Measurements from ENCODE around the gene ZMAT3.

The ZMAT3 gene

GRCh38 chr3:179091113-179091512 lies 19.5 kb upstream of the ZMAT3 start:
- Histone ChIP-seq H3K36me3 (ENCODE audit: insufficient read depth, low read length) (no peaks in the 10 kb centered on the region), H3K9me3 (ENCODE audit: insufficient read depth, low read depth, low read length) (no peaks in the 10 kb centered on the region), H3K27me3 (ENCODE audit: insufficient read depth, low read length, poor library complexity, severe bottlenecking) (no peaks in the 10 kb centered on the region), H3K9ac (ENCODE audit: low read depth, low read length, poor library complexity, severe bottlenecking) (no peak overlapping the region), H2AFZ (ENCODE audit: low read length) (peak overlapping the region; percentile 19; the same call in 1 of the 2 replicates), H3K4me3 (ENCODE audit: low read length, poor library complexity, severe bottlenecking) (no peak overlapping the region), H3K9me2 (replicated peaks; ENCODE audit: low read depth, low read length) (no peaks in the 10 kb centered on the region), H3K4me2 (ENCODE audit: low read depth, low read length, poor library complexity, severe bottlenecking) (peak overlapping the region; percentile 17), H4K20me1 (ENCODE audit: insufficient read depth, low read length, poor library complexity, severe bottlenecking) (no peaks in the 10 kb centered on the region), H3K79me2 (ENCODE audit: insufficient read depth, low read length) (no peaks in the 10 kb centered on the region), H3F3A (ENCODE audit: low read depth) (no peaks in the 10 kb centered on the region), H3K4me1 (ENCODE audit: insufficient read depth, low read length, poor library complexity, severe bottlenecking) (peaks cover 10% of the 10 kb centered on the region)
- TF ChIP-seq EZH2phosphoT487 (IDR thresholded peaks at IDR 0.05; ENCODE audit: borderline replicate concordance), result no peak
- no peak for TF ChIP-seq CTCF (conservative IDR thresholded peaks at IDR 0.05; ENCODE audit: low read length)

- H3K4me2 ChIP-seq (ENCODE audit: low read depth, low read length, poor library complexity, severe bottlenecking), result no peak overlapping the region
- H3K4me1 ChIP-seq (ENCODE audit: insufficient read depth, low read length, poor library complexity, severe bottlenecking), result peaks cover 10% of the 10 kb centered on the region
- H4K20me1 ChIP-seq (ENCODE audit: insufficient read depth, low read length, poor library complexity, severe bottlenecking), result no peaks in the 10 kb centered on the region
- H3F3A ChIP-seq (ENCODE audit: low read depth), result no peaks in the 10 kb centered on the region
- no peaks in the 10 kb centered on the region for H3K79me2 ChIP-seq (ENCODE audit: insufficient read depth, low read length)
- H3K9me3 ChIP-seq (ENCODE audit: insufficient read depth, low read depth, low read length), result no peaks in the 10 kb centered on the region
- no peaks in the 10 kb centered on the region for H3K9me2 ChIP-seq (replicated peaks; ENCODE audit: low read depth, low read length)
- H3K9ac ChIP-seq (ENCODE audit: low read depth, low read length, poor library complexity, severe bottlenecking), result no peak overlapping the region
- H3K27me3 ChIP-seq (ENCODE audit: insufficient read depth, low read length, poor library complexity, severe bottlenecking), result no peaks in the 10 kb centered on the region
- TF ChIP-seq CTCF (conservative IDR thresholded peaks at IDR 0.05; ENCODE audit: low read length) (no peak), EZH2phosphoT487 (IDR thresholded peaks at IDR 0.05; ENCODE audit: borderline replicate concordance) (no peak)
- H2AFZ ChIP-seq (ENCODE audit: low read length), result peak overlapping the region; percentile 80
- no peak overlapping the region for H3K4me3 ChIP-seq (ENCODE audit: low read length, poor library complexity, severe bottlenecking)
- H3K36me3 ChIP-seq (ENCODE audit: insufficient read depth, low read length), result no peaks in the 10 kb centered on the region
Observed at GRCh38 chr3:179088306-179088705, 16.7 kb upstream of the ZMAT3 start.

GRCh38 chr3:179083977-179084376 lies 12.4 kb upstream of the ZMAT3 start:
- H3K36me3 ChIP-seq (ENCODE audit: insufficient read depth, low read length), result no peaks in the 10 kb centered on the region
- H3K4me1 ChIP-seq (ENCODE audit: insufficient read depth, low read length, poor library complexity, severe bottlenecking), result no peaks in the 10 kb centered on the region
- no peak overlapping the region for H3K4me3 ChIP-seq (ENCODE audit: low read length, poor library complexity, severe bottlenecking)
- H2AFZ ChIP-seq (ENCODE audit: low read length), result peak overlapping the region; percentile 53
- H3K79me2 ChIP-seq (ENCODE audit: insufficient read depth, low read length), result no peaks in the 10 kb centered on the region
- no peak overlapping the region for H3K4me2 ChIP-seq (ENCODE audit: low read depth, low read length, poor library complexity, severe bottlenecking)
- no peak for TF ChIP-seq EZH2phosphoT487 (IDR thresholded peaks at IDR 0.05; ENCODE audit: borderline replicate concordance)
- no peak for TF ChIP-seq CTCF (conservative IDR thresholded peaks at IDR 0.05; ENCODE audit: low read length)
- H3K27me3 ChIP-seq (ENCODE audit: insufficient read depth, low read length, poor library complexity, severe bottlenecking), result no peaks in the 10 kb centered on the region
- H3K9me3 ChIP-seq (ENCODE audit: insufficient read depth, low read depth, low read length), result no peaks in the 10 kb centered on the region
- no peak overlapping the region for H3K9ac ChIP-seq (ENCODE audit: low read depth, low read length, poor library complexity, severe bottlenecking)
- H4K20me1 ChIP-seq (ENCODE audit: insufficient read depth, low read length, poor library complexity, severe bottlenecking), result no peaks in the 10 kb centered on the region
- no peaks in the 10 kb centered on the region for H3K9me2 ChIP-seq (replicated peaks; ENCODE audit: low read depth, low read length)
- H3F3A ChIP-seq (ENCODE audit: low read depth), result no peaks in the 10 kb centered on the region

All from Loucy (cell line).